Stimulated activated naive CD8-positive, alpha-beta T cell treated with anti-CD3 and anti-CD28 coated beads, Interleukin-15, Interleukin-2, amounts not matched to agents 100 U/mL and 50 U/mL, for 24 hours (primary cell): ENCODE data around the gene ARHGEF10L.
"Not testable (repeated sequence)": the region's sequence is repeated elsewhere in the genome, so short reads cannot be mapped to it uniquely, and the experiment has no call there.

Experiments used
- ATAC-seq: fragments of 150-1000 bp; cut with Tn5 transposase; one replicate; pipeline ENCODE4 v1.10.0; 2021
- DNase-seq: peaks from one replicate; pipeline ENCODE4 v3.0.0; 2021

ARHGEF10L gene

GRCh38 chr1:17539477-17540254 is at the start of gene ARHGEF10L:
TSS of gene ARHGEF10L (plus strand) at chr1:17539698. CDS start at chr1:17580596, 40,898 bp downstream.
- ATAC-seq, result no peak
- DNase-seq, result no peak

DNA sequence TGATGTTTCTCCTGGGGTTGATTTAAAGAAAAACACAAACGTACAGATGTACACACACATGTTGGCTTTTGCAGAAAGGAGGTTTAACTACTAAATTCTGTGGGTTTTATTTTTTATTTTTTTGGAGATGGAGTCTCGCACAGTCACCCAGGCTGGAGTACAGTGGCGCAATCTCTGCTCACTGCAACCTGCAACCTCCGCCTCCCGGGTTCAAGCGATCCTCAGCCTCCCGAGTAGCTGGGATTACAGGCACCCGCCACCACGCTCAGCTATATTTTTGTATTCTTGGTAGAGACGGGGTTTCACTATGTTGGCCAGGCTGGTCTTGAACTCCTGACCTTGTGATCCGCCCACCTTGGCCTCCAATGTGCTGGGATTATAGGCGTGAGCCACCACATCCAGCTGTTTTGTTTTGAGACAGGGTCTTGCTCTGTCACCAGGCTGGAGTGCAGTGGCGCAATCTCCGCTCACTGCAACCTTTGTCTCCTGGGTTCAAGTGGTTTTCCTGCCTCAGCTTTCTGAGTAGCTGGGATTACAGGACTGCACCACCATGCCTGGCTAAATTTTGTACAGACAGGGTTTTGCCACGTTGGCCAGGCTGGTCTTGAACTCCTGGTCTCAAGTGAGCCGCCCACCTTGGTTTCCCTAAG is 49.6 kb upstream of the ARHGEF10L start:
- ATAC-seq, DNase-seq: not testable (repeated sequence)

DNA sequence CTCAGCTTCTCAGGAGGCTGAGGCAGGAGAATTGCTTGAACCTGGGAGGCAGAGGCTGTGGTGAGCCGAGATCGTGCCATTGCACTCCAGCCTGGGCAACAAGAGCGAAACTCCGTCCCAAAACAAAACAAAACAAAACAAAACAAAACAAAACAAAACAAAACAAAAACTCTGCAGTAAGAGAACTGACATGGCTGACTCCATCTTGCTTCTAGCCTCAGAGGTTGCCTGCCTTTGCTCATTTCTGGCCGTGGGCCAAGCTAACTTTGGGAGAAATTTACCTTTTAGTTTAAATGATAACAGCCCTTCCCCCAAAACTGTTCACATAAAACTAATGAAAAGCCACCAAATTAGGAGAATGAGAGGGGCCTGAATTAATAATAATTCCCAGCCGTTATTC is 48.8 kb upstream of the ARHGEF10L start:
- not testable (repeated sequence) for DNase-seq, ATAC-seq

GRCh38 chr1:17494114-17494729 is 45.3 kb upstream of the ARHGEF10L start:
- ATAC-seq, result peak; percentile 95
- DNase-seq, result peak; percentile 74

DNA sequence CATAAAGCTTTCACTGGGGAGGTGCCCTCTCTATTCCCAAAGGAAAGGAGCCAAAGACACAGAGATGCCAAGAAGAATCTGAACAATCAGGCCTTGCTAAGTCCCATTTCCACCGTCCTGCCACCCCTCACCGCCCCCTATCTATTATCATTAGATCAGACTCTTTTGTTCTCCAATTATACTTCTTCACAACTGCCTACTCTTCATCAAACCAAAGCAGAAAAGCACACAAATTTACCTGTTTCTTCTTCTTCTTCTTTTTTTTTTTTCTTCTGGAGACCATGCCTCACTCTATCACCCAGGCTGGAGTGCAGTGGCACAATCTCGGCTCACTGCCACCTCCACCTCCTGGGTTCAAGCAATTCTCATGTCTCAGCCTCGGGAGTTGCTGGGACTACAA is 43.1 kb upstream of the ARHGEF10L start:
- DNase-seq, result no peak
- no peak for ATAC-seq

DNA sequence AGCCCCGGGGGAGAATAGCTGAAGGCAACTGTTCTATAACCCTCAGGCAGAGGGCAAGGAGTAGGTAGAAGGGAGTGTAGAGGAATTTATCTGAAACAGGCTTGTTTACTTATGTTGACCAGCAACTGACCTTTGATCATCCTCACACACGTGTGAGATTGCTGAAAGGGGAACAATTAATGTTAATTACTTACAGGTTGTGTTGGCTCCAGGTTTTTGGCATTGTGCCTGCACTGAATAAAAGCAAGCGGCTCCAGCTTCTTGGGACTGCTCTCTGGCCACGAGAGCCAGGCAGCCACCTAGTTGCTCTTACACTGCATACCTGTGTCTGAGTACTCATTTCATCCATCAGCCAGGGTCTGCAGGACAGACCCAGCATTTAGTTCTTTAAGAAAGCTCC is 41.3 kb upstream of the ARHGEF10L start:
- no peak for ATAC-seq
- DNase-seq, result no peak

- ATAC-seq (no peak), DNase-seq (peak; percentile 76)
Measured at GRCh38 chr1:17502326-17502778, 37.1 kb upstream of the ARHGEF10L start.

DNA sequence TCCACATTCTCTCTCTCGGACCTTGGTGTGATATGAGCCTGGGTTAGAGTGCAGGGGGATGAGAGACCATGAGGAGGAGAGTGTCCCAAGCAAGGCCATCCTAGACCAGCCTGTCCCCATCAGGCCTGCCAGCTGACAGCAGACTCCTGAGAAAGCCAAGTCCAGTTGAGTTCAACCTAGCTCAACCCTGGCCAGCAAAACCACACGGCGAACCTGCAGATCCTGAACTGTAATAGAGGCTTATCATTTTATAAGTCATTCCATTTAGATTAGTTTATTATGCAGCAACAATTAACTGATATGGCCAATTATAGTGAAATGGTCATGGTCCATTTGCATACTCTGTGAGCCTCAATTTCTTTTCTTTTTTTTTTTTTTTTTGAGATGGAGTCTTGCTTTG is 36.4 kb upstream of the ARHGEF10L start:
- no peak for ATAC-seq
- DNase-seq, result no peak

DNA sequence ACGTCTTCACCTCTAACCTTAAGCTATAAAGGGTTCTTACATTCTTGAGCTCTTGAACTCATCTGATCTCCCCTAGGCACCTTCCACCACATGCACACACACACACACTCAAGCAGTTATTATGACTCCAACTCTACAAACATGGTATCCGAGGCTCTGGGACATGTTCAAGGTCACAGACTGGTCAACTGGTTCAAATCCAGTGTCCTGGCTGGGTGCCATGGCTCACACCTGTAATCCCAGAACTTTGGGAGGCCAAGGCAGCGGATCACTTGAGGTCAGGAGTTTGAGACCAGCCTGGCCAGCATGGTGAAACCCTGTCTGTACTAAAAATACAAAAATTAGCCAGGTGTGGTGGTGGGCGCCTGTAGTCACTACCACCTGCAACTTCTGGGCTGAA is 32.3 kb upstream of the ARHGEF10L start:
- not testable (repeated sequence) for DNase-seq, ATAC-seq

- no peak for ATAC-seq
- no peak for DNase-seq
Measured at GRCh38 chr1:17507915-17508314, 31.6 kb upstream of the ARHGEF10L start.

- DNase-seq, result no peak
- ATAC-seq, result no peak
Measured at GRCh38 chr1:17509363-17509762, 30.1 kb upstream of the ARHGEF10L start.

DNA sequence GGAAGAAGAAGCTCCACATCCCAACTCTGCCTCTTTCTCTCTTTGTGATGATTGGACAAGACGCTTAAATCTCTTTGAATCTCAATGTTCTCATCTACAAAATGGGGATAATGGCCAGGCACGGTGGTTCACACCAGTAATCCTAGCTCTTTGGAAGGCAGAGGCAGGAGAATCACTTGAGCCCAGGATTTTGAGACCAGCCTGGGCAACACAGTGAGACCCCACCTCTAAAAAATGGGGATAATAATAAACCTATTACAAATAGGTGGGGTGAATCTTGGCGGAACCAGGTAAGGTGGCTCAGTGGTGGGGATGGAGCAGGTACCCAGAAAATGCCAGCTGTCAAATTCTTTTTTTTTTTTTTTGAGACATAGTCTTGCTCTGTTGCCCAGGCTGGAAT is 29.4 kb upstream of the ARHGEF10L start:
- no peak for DNase-seq
- no peak for ATAC-seq

DNA sequence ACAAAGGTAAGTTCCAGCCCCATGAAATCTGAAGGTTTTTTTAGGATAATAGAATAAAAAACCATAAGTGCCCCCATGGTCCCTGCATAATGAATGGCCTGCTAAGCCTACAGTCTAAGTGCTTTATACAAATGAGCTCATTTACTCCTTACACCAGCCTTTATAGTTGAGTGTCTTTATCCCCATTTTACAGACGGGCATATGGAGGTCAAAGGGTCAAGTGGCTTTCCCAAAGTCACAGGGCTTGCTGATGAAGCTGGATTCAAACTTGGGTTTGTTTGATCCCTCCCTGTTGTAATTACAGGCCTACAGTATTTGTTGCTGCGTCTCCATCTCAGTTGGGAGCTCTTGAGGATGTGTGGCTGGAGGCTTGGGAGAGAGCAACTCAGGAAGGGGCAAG is 28.3 kb upstream of the ARHGEF10L start:
- DNase-seq, result no peak
- ATAC-seq, result no peak

DNA sequence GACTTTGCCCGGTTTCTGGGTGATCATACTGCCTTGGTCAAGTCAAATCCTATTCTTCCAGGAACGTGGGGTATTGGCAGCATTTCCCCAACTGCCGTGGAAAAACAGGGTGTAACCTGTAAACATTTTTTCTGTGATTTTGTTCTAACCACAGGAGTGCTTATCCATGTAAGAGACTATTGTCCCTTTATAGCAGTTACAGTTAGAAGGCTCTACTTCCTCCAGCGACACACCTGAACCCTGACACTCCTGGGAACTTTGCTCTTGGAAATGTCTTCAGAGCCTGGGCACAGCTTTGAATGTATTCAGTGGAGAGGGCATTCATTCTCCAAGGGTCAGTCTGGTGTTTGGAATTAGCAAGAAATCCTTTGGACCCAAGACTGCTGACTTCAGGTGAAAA is 26.4 kb upstream of the ARHGEF10L start:
- ATAC-seq, result no peak

GRCh38 chr1:17514776-17515175 is 24.7 kb upstream of the ARHGEF10L start:
- ATAC-seq (no peak), DNase-seq (no peak)

More for the DNA sequence above, 26.4 kb upstream of the ARHGEF10L start:
- DNase-seq, result no peak

DNA sequence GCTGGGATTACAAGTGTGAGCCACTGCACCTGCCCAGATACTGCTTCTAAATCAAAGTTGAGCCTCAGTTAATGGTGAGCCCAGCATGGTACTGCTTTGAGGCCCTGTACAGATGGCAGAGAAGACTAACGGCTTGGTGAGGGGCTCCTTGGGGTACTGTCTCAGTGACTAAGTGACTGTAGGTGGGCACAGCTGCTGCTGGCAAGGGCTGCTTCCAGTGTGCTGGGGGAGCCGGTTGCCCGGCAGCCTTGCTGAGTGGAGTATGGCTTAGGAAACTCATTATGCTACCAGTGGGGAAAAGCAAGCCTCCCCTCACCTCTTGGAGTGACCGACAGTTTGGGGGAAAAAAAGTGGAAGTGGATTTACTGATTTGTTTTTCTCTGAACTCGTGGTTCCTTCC is 23.6 kb upstream of the ARHGEF10L start:
- DNase-seq (no peak), ATAC-seq (no peak)

DNA sequence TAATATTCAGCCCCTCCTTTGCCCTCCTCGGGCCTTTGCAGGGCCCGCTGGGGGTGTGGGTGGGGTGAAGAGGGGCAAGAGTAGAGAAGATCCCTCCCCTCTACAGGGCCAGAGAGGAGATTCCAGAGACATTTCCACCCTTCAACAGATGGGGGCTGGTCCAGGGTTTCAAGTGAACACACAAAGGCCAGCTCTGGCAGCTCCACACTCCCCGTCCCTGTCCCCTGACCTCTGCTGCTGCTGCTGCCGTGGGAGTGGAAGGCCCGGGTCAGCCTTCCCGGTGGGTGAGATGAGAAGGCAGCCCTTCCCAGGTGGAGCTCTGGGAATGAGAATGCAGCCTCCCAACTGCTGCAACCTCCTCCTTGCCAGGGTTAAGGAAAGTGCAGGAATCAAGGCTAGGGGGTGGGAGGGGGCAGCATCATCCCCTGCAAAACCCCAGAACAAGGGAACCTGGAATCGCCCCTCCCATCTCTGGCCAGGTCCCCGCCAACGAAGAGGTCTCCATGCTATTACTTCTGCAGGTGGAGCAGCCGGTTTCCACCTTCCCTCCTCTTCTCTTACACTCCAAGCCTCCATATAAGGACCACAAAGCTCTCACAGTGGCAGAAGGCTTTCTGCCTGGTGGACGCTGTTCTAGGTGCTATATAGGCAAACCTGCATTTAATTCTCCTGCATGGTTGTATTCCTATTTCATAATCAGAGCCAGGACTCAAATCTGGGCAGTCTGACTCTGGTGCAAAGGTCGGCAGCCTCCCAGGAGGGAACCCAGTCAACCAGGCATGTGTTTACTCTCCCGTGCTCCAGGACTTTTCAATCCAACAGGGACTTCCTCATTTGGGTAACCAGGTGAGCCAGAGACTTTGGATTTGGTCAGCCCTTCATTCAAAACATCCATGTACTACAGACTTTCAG is 22.9 kb upstream of the ARHGEF10L start:
- DNase-seq (no peak), ATAC-seq (no peak)

DNA sequence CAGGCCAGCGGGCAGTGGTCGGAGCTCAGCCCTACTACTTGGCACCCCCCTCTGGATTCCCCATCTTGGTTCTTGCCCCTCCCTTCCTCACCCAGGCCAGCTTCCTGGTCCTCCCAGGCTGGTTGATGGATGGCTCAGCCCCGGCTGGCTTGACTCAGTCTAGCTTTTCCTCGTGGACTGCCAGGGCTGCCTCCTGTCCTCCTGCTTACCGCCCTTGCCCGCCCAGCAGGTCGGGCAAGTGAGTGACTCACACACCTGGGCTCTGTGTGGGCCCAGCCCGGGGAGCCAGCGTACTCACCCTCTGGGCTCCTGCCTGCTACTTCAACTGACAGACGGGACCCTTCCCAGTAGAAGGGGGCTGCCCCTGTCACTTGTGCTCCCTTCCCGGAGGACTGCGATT is 19.5 kb upstream of the ARHGEF10L start:
- no peak for ATAC-seq

GRCh38 chr1:17520473-17521319 is 18.8 kb upstream of the ARHGEF10L start:
- DNase-seq (no peak), ATAC-seq (no peak)

More for the DNA sequence above, 19.5 kb upstream of the ARHGEF10L start:
- no peak for DNase-seq

GRCh38 chr1:17521946-17522612 is 17.4 kb upstream of the ARHGEF10L start:
- ATAC-seq (no peak), DNase-seq (no peak)
